ENCODE data around the gene APIP. TPM values are rescaled to one million over a fixed set of nuclear protein-coding genes. Genes with fewer than 3 reads are reported as not detected.

Gene APIP
- polyA plus RNA-seq, 2 of the 4 experiments (the other 2 are of a cell fraction) = 42.4 to 55.6 TPM

- H3K4me2 ChIP-seq = peak overlapping the region; percentile 17; the same call in 2 of the 3 replicates
- POLR2A ChIA-PET = no interaction called here
- WGBS (ENCODE audit: missing lambda C conversion rate) = 19% methylated on average over 2 of the region's 2 CpGs
- peak in 1 of 2 experiments; percentile 61; a peak in 2 of 6 replicates for ATAC-seq
- peak overlapping the region; percentile 71 to 75 for H3K27ac ChIP-seq
- peaks cover 43% of the 10 kb centered on the region for H3K4me1 ChIP-seq
- TF ChIP-seq USF2 (IDR thresholded peaks at IDR 0.05) = no peak
- no peak for TF ChIP-seq RCOR1 (IDR thresholded peaks at IDR 0.05; ENCODE audit: low read depth, low read length)
- peak; percentile 55 for TF ChIP-seq CTCF (IDR thresholded peaks at IDR 0.05)
- no peak for TF ChIP-seq PHF8 (IDR thresholded peaks at IDR 0.05; ENCODE audit: borderline replicate concordance, low read depth)
- no peak for TF ChIP-seq CBX8 (IDR thresholded peaks at IDR 0.05)
- no peak for TF ChIP-seq FOSB (CRISPR knock-in tag; IDR thresholded peaks at IDR 0.05)
- TF ChIP-seq CEBPB (IDR thresholded peaks at IDR 0.05) = 0 out of 4 replicates have a peak, but pooled peaks of 1 of the 2 experiments have one; percentile 10
- peak; percentile 80 for TF ChIP-seq SMC3 (IDR thresholded peaks at IDR 0.05)
- TF ChIP-seq MAX (IDR thresholded peaks at IDR 0.05) = no peak
- no peak for TF ChIP-seq ZSCAN20 (CRISPR knock-in tag; IDR thresholded peaks at IDR 0.05)
- TF ChIP-seq SREBF2 (IDR thresholded peaks at IDR 0.05) = no peak
- TF ChIP-seq CBX2 (IDR thresholded peaks at IDR 0.05; ENCODE audit: borderline replicate concordance, low read depth) = no peak
- peak; percentile 72 to 79 for TF ChIP-seq RAD21 (conservative IDR thresholded peaks at IDR 0.05 in 1 of 2, IDR thresholded peaks at IDR 0.05 in 1 of 2)
- no peak overlapping the region for H3K4me3 ChIP-seq
- CTCF ChIA-PET = interaction anchor here (0.6 to 6.0 kb wide), 19 partner anchors 8 to 750 kb away, joined by 3 to 142 read pairs (median 4); partner anchors contain the start of gene ELF5
- DNase-seq (ENCODE audit: low read depth in 1 of 2, low spot score in 1 of 2) = peak in 1 of 2 experiments; percentile 14
- peak; percentile 98 for FAIRE-seq
- H3K9me3 ChIP-seq = no peaks in the 10 kb centered on the region
Observed at GRCh38 chr11:34890089-34890488, 26.1 kb downstream of the APIP start.

- ChIA-PET CTCF (interaction anchor here (2.1 to 2.8 kb wide), 3 partner anchors 233 to 374 kb away, joined by 7 to 22 read pairs (median 18); partner anchors contain the start of gene ELF5), POLR2A (interaction anchor here (1.5 kb wide), 1 partner anchor 233 kb away, joined by 3 read pairs; no protein-coding TSS in a partner anchor)
- 49% methylated on average over 1 of the region's 1 CpG for WGBS (ENCODE audit: missing lambda C conversion rate)
- FAIRE-seq (peak; percentile 90), ATAC-seq (no peak), DNase-seq (ENCODE audit: low read depth in 1 of 2, low spot score in 1 of 2) (no peak)
- Histone ChIP-seq H3K9me3 (no peaks in the 10 kb centered on the region), H3K27ac (peak overlapping the region; percentile 35 to 60; a peak in 5 of 6 replicates), H3K4me1 (peaks cover 43% of the 10 kb centered on the region), H3K4me3 (no peak overlapping the region), H3K4me2 (no peak overlapping the region)
- TF ChIP-seq SREBF2 (IDR thresholded peaks at IDR 0.05) (no peak), HEYL (CRISPR knock-in tag; IDR thresholded peaks at IDR 0.05) (no peak), KDM1A (IDR thresholded peaks at IDR 0.05; ENCODE audit: low read depth) (no peak)
Observed at GRCh38 chr11:34887260-34887659, 28.9 kb downstream of the APIP start.

GRCh38 chr11:34886609-34887008 lies 29.6 kb downstream of the APIP start:
- ChIA-PET CTCF (interaction anchor here (0.7 to 2.3 kb wide), 7 partner anchors 12 to 373 kb away, joined by 3 to 22 read pairs (median 4); partner anchors contain the start of gene ELF5), POLR2A (no interaction called here)
- H3K9me3 ChIP-seq = no peaks in the 10 kb centered on the region
- no peak overlapping the region for H3K4me2 ChIP-seq
- 89% methylated on average over 2 of the region's 2 CpGs for WGBS (ENCODE audit: missing lambda C conversion rate)
- peak overlapping the region; percentile 35 to 60; a peak in 4 of 6 replicates for H3K27ac ChIP-seq
- H3K4me1 ChIP-seq = peaks cover 43% of the 10 kb centered on the region
- ATAC-seq = no peak
- H3K4me3 ChIP-seq = no peak overlapping the region
- DNase-seq (ENCODE audit: low read depth in 1 of 2, low spot score in 1 of 2) = no peak
- no peak for FAIRE-seq
- no peak for TF ChIP-seq BHLHE40 (IDR thresholded peaks at IDR 0.05; ENCODE audit: low read depth, low read length)
- no peak for TF ChIP-seq CEBPB (IDR thresholded peaks at IDR 0.05)
- no peak for TF ChIP-seq HOXB13 (CRISPR knock-in tag; IDR thresholded peaks at IDR 0.05; ENCODE audit: low read depth)
- no peak for TF ChIP-seq ZFP36 (IDR thresholded peaks at IDR 0.05; ENCODE audit: borderline replicate concordance, partially characterized antibody)
- no peak for TF ChIP-seq ZC3H11A (IDR thresholded peaks at IDR 0.05)
- no peak for TF ChIP-seq POLR2AphosphoS2 (conservative IDR thresholded peaks at IDR 0.05; ENCODE audit: low read length)
- TF ChIP-seq RARB (CRISPR knock-in tag; IDR thresholded peaks at IDR 0.05) = no peak
- no peak for TF ChIP-seq USF2 (IDR thresholded peaks at IDR 0.05)
- no peak for TF ChIP-seq RNF2 (IDR thresholded peaks at IDR 0.05; ENCODE audit: borderline replicate concordance, low read depth)
- TF ChIP-seq POLR2A (IDR thresholded peaks at IDR 0.05; ENCODE audit: low read length) = no peak
- TF ChIP-seq NFE2L2 (conservative IDR thresholded peaks at IDR 0.05; ENCODE audit: low read length) = no peak
- TF ChIP-seq PHF8 (IDR thresholded peaks at IDR 0.05; ENCODE audit: borderline replicate concordance, low read depth) = no peak
- no peak for TF ChIP-seq CTCF (IDR thresholded peaks at IDR 0.05)
- TF ChIP-seq MAX (IDR thresholded peaks at IDR 0.05) = no peak
- TF ChIP-seq TFCP2L1 (CRISPR knock-in tag; IDR thresholded peaks at IDR 0.05) = no peak
- TF ChIP-seq ATOH8 (CRISPR knock-in tag; IDR thresholded peaks at IDR 0.05; ENCODE audit: low read depth) = no peak
- no peak for TF ChIP-seq EHF (CRISPR knock-in tag; IDR thresholded peaks at IDR 0.05)

All from A549 (cell line).